ENCODE results near the gene RASAL1. TPM values are rescaled to one million over a fixed set of nuclear protein-coding genes. Genes with fewer than 3 reads are reported as not detected.

RASAL1 gene
- total RNA-seq, 4 donors from 2014 or later = 17.4 to 98.7 (median 56.6) TPM

DNA sequence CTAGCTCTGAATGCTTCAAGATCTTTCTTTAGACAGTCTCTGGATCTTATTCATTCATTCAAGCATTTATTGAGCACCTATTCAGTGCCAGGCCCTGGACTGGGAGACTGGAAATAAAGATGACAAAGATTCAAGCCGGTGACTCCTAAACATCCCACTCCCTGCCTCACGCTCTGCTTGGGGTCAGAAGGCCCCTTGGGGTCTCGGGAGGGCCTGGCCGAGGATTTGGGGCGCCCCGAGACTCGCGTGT, 79.3 kb downstream of the RASAL1 start:
- intact Hi-C loops (cut with DNase I) = no loop called here
- no peaks in the 10 kb centered on the region for H3K9me3 ChIP-seq
- 20% methylated on average over 1 of the region's 8 CpGs; no CpG with 5 or more reads in 1 of the 2 donors for WGBS, 2 donors
- peak overlapping the region; percentile 34 to 71 (median 42) for H3K4me3 ChIP-seq
- H3K27ac ChIP-seq = no peak overlapping the region
- no peak for DNase-seq
- peaks cover 7 to 25% (median 8%) of the 10 kb centered on the region in 3 donors for H3K4me1 ChIP-seq
- peaks cover 5 to 85% (median 10%) of the 10 kb centered on the region in 4 donors for H3K27me3 ChIP-seq
- no peak for TF ChIP-seq POLR2A (IDR thresholded peaks at IDR 0.05)
- TF ChIP-seq, protein P1, sequence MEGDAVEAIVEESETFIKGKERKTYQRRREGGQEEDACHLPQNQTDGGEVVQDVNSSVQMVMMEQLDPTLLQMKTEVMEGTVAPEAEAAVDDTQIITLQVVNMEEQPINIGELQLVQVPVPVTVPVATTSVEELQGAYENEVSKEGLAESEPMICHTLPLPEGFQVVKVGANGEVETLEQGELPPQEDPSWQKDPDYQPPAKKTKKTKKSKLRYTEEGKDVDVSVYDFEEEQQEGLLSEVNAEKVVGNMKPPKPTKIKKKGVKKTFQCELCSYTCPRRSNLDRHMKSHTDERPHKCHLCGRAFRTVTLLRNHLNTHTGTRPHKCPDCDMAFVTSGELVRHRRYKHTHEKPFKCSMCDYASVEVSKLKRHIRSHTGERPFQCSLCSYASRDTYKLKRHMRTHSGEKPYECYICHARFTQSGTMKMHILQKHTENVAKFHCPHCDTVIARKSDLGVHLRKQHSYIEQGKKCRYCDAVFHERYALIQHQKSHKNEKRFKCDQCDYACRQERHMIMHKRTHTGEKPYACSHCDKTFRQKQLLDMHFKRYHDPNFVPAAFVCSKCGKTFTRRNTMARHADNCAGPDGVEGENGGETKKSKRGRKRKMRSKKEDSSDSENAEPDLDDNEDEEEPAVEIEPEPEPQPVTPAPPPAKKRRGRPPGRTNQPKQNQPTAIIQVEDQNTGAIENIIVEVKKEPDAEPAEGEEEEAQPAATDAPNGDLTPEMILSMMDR (IDR thresholded peaks at IDR 0.05) = no peak
- no peaks in the 10 kb centered on the region for H3K36me3 ChIP-seq

DNA sequence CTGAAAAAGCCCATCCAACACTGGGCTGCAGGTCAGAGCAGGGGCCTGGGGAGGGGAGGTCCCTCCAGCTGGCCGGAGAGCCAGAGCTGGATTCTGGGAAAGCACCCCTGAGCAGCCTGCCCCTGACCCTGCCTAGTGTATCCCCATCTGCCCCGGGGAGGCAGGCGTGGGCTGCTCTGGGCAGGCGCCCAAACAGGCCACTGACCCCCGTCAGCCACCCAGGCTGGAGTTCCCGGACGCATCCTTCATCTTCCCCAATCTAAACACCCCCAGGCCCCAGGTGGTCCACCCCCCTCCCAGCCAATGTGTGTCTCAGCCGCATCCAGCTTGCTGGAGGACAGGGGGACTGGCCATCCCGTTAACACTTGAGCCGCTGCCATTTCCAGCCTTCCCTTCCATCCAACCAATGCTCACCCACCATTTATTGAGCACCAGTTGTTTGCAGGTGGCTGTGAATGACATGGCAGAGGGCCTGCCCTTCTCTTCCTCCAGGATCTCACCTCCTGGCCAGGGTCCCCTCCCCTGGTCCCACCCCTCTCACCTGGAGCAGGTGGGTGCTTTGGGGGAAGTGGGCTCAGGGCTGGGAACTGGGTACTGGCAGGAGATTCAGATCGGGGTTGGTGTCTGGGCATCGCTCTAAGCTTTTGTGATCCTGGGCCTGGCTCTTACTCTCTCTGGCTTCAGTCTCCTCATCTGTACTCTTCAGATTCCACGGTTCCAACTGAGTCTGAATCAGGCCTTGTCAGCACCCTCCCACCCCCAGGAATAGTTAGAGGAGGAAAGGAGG, 79.8 kb downstream of the RASAL1 start:
- H3K4me1 ChIP-seq = peaks cover 7 to 25% (median 8%) of the 10 kb centered on the region in 3 donors
- 52 to 56% methylated on average over 6 to 12 of the region's 13 CpGs for WGBS, 2 donors
- no peak for TF ChIP-seq POLR2A (IDR thresholded peaks at IDR 0.05)
- TF ChIP-seq, protein P1 (IDR thresholded peaks at IDR 0.05) = no peak
- no peak overlapping the region for H3K27ac ChIP-seq
- intact Hi-C loops (cut with DNase I) = no loop called here
- DNase-seq = no peak
- peak overlapping the region in 2 of 4 donors; percentile 49 to 71 for H3K4me3 ChIP-seq
- H3K9me3 ChIP-seq = no peaks in the 10 kb centered on the region
- peaks cover 5 to 85% (median 10%) of the 10 kb centered on the region in 4 donors for H3K27me3 ChIP-seq
- H3K36me3 ChIP-seq = no peaks in the 10 kb centered on the region

DNA sequence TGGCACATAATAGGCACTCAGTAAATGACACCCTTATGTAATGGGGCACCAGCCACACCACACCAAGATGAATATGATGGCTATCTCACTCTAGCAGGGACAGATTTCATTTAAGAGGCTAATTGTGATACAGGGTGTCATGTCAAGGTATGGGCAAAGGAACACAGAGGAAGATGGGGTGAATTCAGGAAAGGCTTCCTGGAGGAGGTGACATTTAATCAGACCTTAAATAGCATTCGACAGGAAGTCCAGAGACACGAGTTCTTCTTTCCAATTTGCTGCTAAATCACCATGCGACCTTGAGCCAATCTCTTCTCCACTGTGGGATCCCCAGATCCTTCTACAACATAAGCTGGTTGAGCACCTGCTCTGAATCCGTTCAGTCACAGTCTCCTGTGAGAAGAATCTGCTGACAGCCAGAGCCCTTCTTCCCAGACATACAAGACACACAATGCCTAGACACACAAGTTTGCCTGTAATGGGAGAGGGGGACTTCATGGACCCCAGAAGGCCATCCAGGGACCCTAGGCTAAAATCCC, 80.5 kb downstream of the RASAL1 start:
- Histone ChIP-seq H3K27ac (no peak overlapping the region), H3K36me3 (no peaks in the 10 kb centered on the region), H3K27me3 (peaks cover 5 to 85% (median 10%) of the 10 kb centered on the region in 4 donors), H3K4me1 (peaks cover 7 to 25% (median 8%) of the 10 kb centered on the region in 3 donors), H3K9me3 (no peaks in the 10 kb centered on the region), H3K4me3 (no peak overlapping the region)
- no peak for DNase-seq
- no peak for TF ChIP-seq POLR2A (IDR thresholded peaks at IDR 0.05)
- TF ChIP-seq, protein P1 (IDR thresholded peaks at IDR 0.05) = no peak
- intact Hi-C loops (cut with DNase I) = loop anchor here (5.0 kb wide), 2 partner anchors 37 to 107 kb away; no protein-coding TSS in a partner anchor
- 42 to 61% methylated on average over 4 of the region's 4 CpGs for WGBS, 2 donors

DNA sequence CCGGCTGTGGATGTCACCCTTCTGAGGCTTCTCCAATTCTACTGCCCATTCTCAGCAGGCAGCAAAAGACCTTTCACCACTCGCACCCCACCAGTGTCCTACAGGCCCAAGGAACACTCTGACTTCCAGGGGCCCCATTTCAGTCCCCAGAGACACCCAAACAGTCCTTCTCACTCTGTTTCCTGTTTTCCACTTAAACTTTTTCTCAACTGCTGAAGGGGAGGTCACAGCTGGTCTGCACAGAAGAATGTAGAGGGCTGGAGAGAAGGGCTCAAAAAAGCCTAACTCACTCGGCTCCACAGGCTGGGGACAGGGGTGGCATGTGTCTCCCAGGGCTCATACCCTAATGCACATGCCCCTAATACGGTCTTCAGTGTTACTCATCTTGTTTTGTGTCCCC, 83.2 kb downstream of the RASAL1 start:
- peaks cover 5 to 83% (median 8%) of the 10 kb centered on the region in 4 donors for H3K27me3 ChIP-seq
- 50% methylated on average over 3 to 4 of the region's 4 CpGs for WGBS, 2 donors
- TF ChIP-seq POLR2A (IDR thresholded peaks at IDR 0.05) = no peak
- TF ChIP-seq, protein P1 (IDR thresholded peaks at IDR 0.05) = no peak
- H3K27ac ChIP-seq = no peak overlapping the region
- no peaks in the 10 kb centered on the region for H3K36me3 ChIP-seq
- no peak for DNase-seq
- H3K4me1 ChIP-seq = peaks cover 7 to 21% (median 7%) of the 10 kb centered on the region in 3 donors
- H3K4me3 ChIP-seq = no peak overlapping the region
- H3K9me3 ChIP-seq = no peaks in the 10 kb centered on the region
- intact Hi-C loops (cut with DNase I) = loop anchor here (5.0 kb wide), 2 partner anchors 40 to 110 kb away; no protein-coding TSS in a partner anchor

DNA sequence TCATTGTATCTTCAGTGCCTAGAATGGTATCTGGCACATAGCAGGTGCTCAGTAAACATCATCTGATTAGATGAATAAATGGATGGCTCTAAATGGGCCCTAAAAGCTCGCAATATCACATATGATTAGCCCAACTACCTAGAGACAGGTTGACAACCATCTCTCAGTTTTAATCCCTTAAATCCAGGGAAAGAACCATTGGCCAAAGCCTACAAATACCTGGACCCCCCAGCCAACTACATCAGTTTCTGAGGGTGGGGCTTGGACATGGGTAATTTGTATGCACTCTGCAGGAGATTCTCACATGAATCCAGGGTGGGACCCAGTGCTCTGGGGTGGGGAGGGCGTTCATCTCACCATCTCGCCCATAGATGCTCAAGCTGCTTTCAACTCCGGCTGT, 83.8 kb downstream of the RASAL1 start:
- TF ChIP-seq, protein P1 (IDR thresholded peaks at IDR 0.05) = no peak
- TF ChIP-seq POLR2A (IDR thresholded peaks at IDR 0.05) = no peak
- H3K27me3 ChIP-seq = peaks cover 4 to 78% (median 5%) of the 10 kb centered on the region in 4 donors

More for the DNA sequence above, 83.8 kb downstream of the RASAL1 start:
- H3K9me3 ChIP-seq = no peaks in the 10 kb centered on the region
- H3K36me3 ChIP-seq = no peaks in the 10 kb centered on the region
- no peak overlapping the region for H3K27ac ChIP-seq
- H3K4me1 ChIP-seq = peaks cover 1 to 15% (median 3%) of the 10 kb centered on the region in 3 donors
- no peak for DNase-seq
- WGBS, 2 donors = 68 to 83% methylated on average over 3 of the region's 4 CpGs
- H3K4me3 ChIP-seq = no peak overlapping the region
- intact Hi-C loops (cut with DNase I) = loop anchor here (5.0 kb wide), 2 partner anchors 41 to 111 kb away; no protein-coding TSS in a partner anchor

All from esophagus squamous epithelium (tissue), 5 donors.